K562 (cell line): Measurements from ENCODE around the gene KCTD17. TPM values are rescaled to one million over a fixed set of nuclear protein-coding genes. Genes with fewer than 3 reads are reported as not detected.
A peak's percentile ranks its signal among the peaks of the same experiment; 100 is the strongest.

Experiments
- ATAC-seq: fragments of 200-7000 bp; cut with Tn5 transposase; 3 replicates; pipeline ENCODE4 v1.9.1; 2020; ENCODE audit warnings: moderate library complexity
- BruUV-seq: library from RNA; stranded (reverse); fragments of 400-500 nt; replicated peaks from 2 replicates; lab custom pipeline; 2021; lab: Mats Ljungman, UMichigan
- CTCF ChIA-PET: fragments of 300-600 bp; formaldehyde crosslinking; extraction: SDS; loops from one replicate; lab custom pipeline; 2021; ENCODE audit warnings: low intra/inter-chr PET ratio; lab: Yijun Ruan, JAX
- POLR2A ChIA-PET: fragments of 300-600, 350-650 bp; sonication (Branson Sonifier 250); formaldehyde crosslinking; extraction: SDS; loops from one replicate; lab custom pipeline; 2021; ENCODE audit warnings: antibody characterized with exemption, inconsistent platforms; lab: Yijun Ruan, JAX
- DNase-seq, 4 experiments: peaks; one replicate each; pipeline versions ENCODE4 v3.0.0 to v3.0.0-alpha.2; 2011 to 2018; ENCODE audit warnings: low spot score in 3 of 4, mixed read lengths in 3 of 4; ENCODE audit errors: extremely low read depth in 1 of 4
- FAIRE-seq: peaks from 2 replicates; lab custom pipeline; 2011; peaks lifted over from hg19 to GRCh38; lab: Jason Lieb, UNC
- H2AFZ ChIP-seq: 2 replicates; pipeline ENCODE4 v1.6.0; 2011; ENCODE audit warnings: low read depth, low read length, control low read depth, inconsistent platforms
- H3K27ac ChIP-seq: fragments of 200-600 bp; 3 replicates; pipeline ENCODE4 v1.8.0; 2011; ENCODE audit warnings: low read depth, mild to moderate bottlenecking, control low read depth, inconsistent platforms, low read length, moderate library complexity, mixed read lengths; ENCODE audit errors: extremely low read depth
- H3K27me3 ChIP-seq, 2 experiments: fragments of 300-600 bp in 1 of 2; 2 replicates in 1 of 2; 3 replicates in 1 of 2; pipeline versions ENCODE4 v1.6.0 to v1.8.0; 2011; ENCODE audit warnings: inconsistent platforms in 2 of 2, low read length in 2 of 2, mild to moderate bottlenecking in 1 of 2, mixed read lengths in 1 of 2, moderate library complexity in 1 of 2; ENCODE audit not compliant: control insufficient read depth in 2 of 2, insufficient read depth in 2 of 2
- H3K36me3 ChIP-seq: fragments of 300-600 bp; 3 replicates; pipeline ENCODE4 v1.8.0; 2011; ENCODE audit warnings: mild to moderate bottlenecking, low read length, inconsistent platforms; ENCODE audit not compliant: control insufficient read depth, insufficient read depth
- H3K4me1 ChIP-seq, 2 experiments: fragments of 200-600 bp in 1 of 2; replicated peaks in 1 of 2; 2 replicates in 1 of 2; 3 replicates in 1 of 2; pipeline versions ENCODE4 v1.5.1 to v1.8.0; 2011; ENCODE audit warnings: inconsistent platforms in 2 of 2, low read length in 2 of 2, mild to moderate bottlenecking in 1 of 2, mixed read lengths in 1 of 2, moderate library complexity in 1 of 2; ENCODE audit not compliant: control insufficient read depth in 2 of 2, insufficient read depth in 2 of 2
- H3K4me2 ChIP-seq: 2 replicates; pipeline ENCODE4 v1.6.1; 2011; ENCODE audit warnings: low read length, control low read depth, inconsistent platforms, mixed read lengths; ENCODE audit not compliant: insufficient read depth
- H3K4me3 ChIP-seq: fragments of 200-600 bp; sonication (generic), shearing (Covaris generic); 2 replicates; pipeline ENCODE4 v1.5.1; 2016; ENCODE audit warnings: control low read depth, inconsistent platforms
- H3K79me2 ChIP-seq: fragments of 200-600 bp; 3 replicates; pipeline ENCODE4 v1.8.0; 2011; ENCODE audit warnings: low read length, inconsistent platforms; ENCODE audit not compliant: control insufficient read depth, insufficient read depth
- H3K9ac ChIP-seq, 2 experiments: 2 replicates each; pipeline versions ENCODE4 v1.6.0 to v1.6.1; 2011; ENCODE audit warnings: low read depth in 2 of 2, low read length in 2 of 2, control low read depth in 1 of 2, inconsistent platforms in 1 of 2, mild to moderate bottlenecking in 1 of 2, mixed read lengths in 1 of 2; ENCODE audit not compliant: insufficient read depth in 1 of 2
- H3K9me1 ChIP-seq: one replicate; pipeline ENCODE4 v1.6.0; 2011; ENCODE audit warnings: inconsistent platforms, mild to moderate bottlenecking, low read length, moderate library complexity; ENCODE audit not compliant: control insufficient read depth, insufficient read depth
- H3K9me3 ChIP-seq: replicated peaks from 2 replicates; pipeline ENCODE4 v1.5.1; 2011; ENCODE audit warnings: low read depth, low read length, inconsistent platforms; ENCODE audit not compliant: control insufficient read depth, insufficient read depth
- H4K20me1 ChIP-seq: replicated peaks from 2 replicates; pipeline ENCODE4 v1.6.1; 2011; ENCODE audit warnings: low read length, inconsistent platforms, mixed read lengths; ENCODE audit not compliant: control insufficient read depth, insufficient read depth
- ATF1 ChIP-seq, 2 experiments: fragments of 450-650 bp in 1 of 2; IDR thresholded peaks; 2 replicates each; pipeline ENCODE4 v1.6.1; 2016; ENCODE audit warnings: missing compliant biosample characterization in 1 of 2, missing genetic modification characterization in 1 of 2
- CREM ChIP-seq: IDR thresholded peaks from 2 replicates; pipeline ENCODE4 v1.6.1; 2014; ENCODE audit warnings: antibody characterized with exemption, low read depth
- E2F3 ChIP-seq: fragments of 250-450 bp; sonication (Bioruptor Pico); IDR thresholded peaks from 2 replicates; pipeline ENCODE4 v1.4.0; 2020; ENCODE audit warnings: mild to moderate bottlenecking
- E4F1 ChIP-seq: fragments of 250-450 bp; sonication (Bioruptor Pico); IDR thresholded peaks from 2 replicates; pipeline ENCODE4 v1.5.0; 2021; ENCODE audit warnings: mild to moderate bottlenecking, borderline replicate concordance
- EZH2 ChIP-seq: IDR thresholded peaks from 2 replicates; pipeline ENCODE4 v1.6.1; 2012; ENCODE audit warnings: low read depth, mild to moderate bottlenecking, inconsistent platforms, low read length, borderline replicate concordance
- HNRNPH1 ChIP-seq: fragments of 200-400 bp; formaldehyde crosslinking; optimal IDR thresholded peaks from 2 replicates; pipeline ENCODE3; 2017; ENCODE audit warnings: low read depth, mild to moderate bottlenecking, low read length, moderate library complexity
- JUND ChIP-seq, 2 experiments: IDR thresholded peaks; 2 replicates in 1 of 2; 3 replicates in 1 of 2; pipeline ENCODE4 v1.6.1; 2011; ENCODE audit warnings: borderline replicate concordance in 2 of 2, low read depth in 2 of 2, low read length in 2 of 2, improper control_type of control experiment in 1 of 2, missing biosample characterization in 1 of 2, missing genetic modification characterization in 1 of 2, missing genetic modification reagents in 1 of 2
- MECOM ChIP-seq: fragments of 250-450 bp; sonication (Bioruptor Pico); IDR thresholded peaks from 2 replicates; pipeline ENCODE4 v1.8.0; 2022; ENCODE audit warnings: inconsistent platforms
- NCOR1 ChIP-seq: fragments of 450-650 bp; IDR thresholded peaks from 2 replicates; pipeline ENCODE4 v1.6.1; 2016; ENCODE audit warnings: mild to moderate bottlenecking, moderate library complexity
- SMAD1 ChIP-seq: fragments of 150-350 bp; IDR thresholded peaks from 2 replicates; pipeline ENCODE4 v1.6.1; 2014; ENCODE audit warnings: low read length, low read depth; ENCODE audit not compliant: partially characterized antibody
- SMARCA4 ChIP-seq: fragments of 450-650 bp; IDR thresholded peaks from 2 replicates; pipeline ENCODE4 v1.6.1; 2016
- ZBTB1 ChIP-seq: sonication (generic); formaldehyde crosslinking; IDR thresholded peaks from 2 replicates; pipeline ENCODE4 v1.8.1; 2023; ENCODE audit warnings: missing genetic modification reagents, low read depth, mild to moderate bottlenecking, borderline replicate concordance
- WGBS: fragments of 100-300 bp; shearing (Covaris generic); methylation state at CpG from one replicate; pipeline ENCODE4 v1.1.6; 2016; ENCODE audit warnings: low coverage, mixed read lengths; ENCODE audit not compliant: insufficient coverage; ENCODE audit errors: missing lambda C conversion rate; 5-methylcytosine and 5-hydroxymethylcytosine counted together
- in situ Hi-C: fragments of 300-500 bp; cut with MboI; formaldehyde crosslinking; loops from 4 replicates; pipeline ENCODE4 v1.15.0; 2018; ENCODE audit warnings: inconsistent platforms, mixed read lengths
- intact Hi-C: fragments of 100-400 bp; cut with micrococcal nuclease; formaldehyde crosslinking; loops from 2 replicates; pipeline ENCODE4 v1.14.2; 2022
- polyA plus RNA-seq, 8 experiments: library from polyadenylated mRNA; depleted of rRNA in 4 of 8; stranded (reverse) in 5 of 8; unstranded in 3 of 8; fragments of >200 nt; fragmentation: Nextera tagmentation in 2 of 8; fragmentation: Illumina TruSeq in 1 of 8; extraction: Ambion mirVana in 2 of 8; extraction: Trizol in 1 of 8; gene quantifications; 2 replicates each; pipeline versions ENCODE4 v1.2.1 to v1.2.3, GENCODE V29; 2011 to 2014; ENCODE audit warnings: inconsistent platforms in 1 of 8, missing spikeins in 1 of 8
- total RNA-seq, 7 experiments: library from RNA; depleted of rRNA in 6 of 7; stranded (reverse); fragments of >200 nt in 6 of 7; fragmentation: Illumina TruSeq in 2 of 7; extraction: Trizol in 2 of 7; gene quantifications; 2 replicates each; pipeline versions ENCODE4 v1.2.1 to v1.2.3, GENCODE V29; 2011 to 2021; ENCODE audit warnings: low replicate concordance in 1 of 7
- TF ChIP-seq, protein P1 (sequence below): fragments of 250-450 bp; sonication (Bioruptor Pico); IDR thresholded peaks from 2 replicates; pipeline ENCODE4 v1.5.0; 2021
- TF ChIP-seq, protein P2 (sequence below): fragments of 250-450 bp; sonication (Bioruptor Pico); IDR thresholded peaks from 2 replicates; pipeline ENCODE4 v1.4.0; 2020
- TF ChIP-seq, protein P3 (sequence below): fragments of 450-650 bp; conservative IDR thresholded peaks from 2 replicates; pipeline ENCODE4 v1.6.1; 2016; ENCODE audit warnings: missing genetic modification characterization, low read depth, mild to moderate bottlenecking, missing compliant biosample characterization, moderate library complexity
- TF ChIP-seq, protein P4 (sequence below): fragments of 450-650 bp; formaldehyde crosslinking; IDR thresholded peaks from 2 replicates; pipeline ENCODE4 v1.4.0; 2020; ENCODE audit warnings: mild to moderate bottlenecking, moderate library complexity

The KCTD17 gene
- total and polyA plus RNA-seq, 9 of the 15 experiments (the other 6 are each of a cell fraction or from before 2014, with no cell fraction given) = 0.22 to 0.90 (median 0.49) TPM; not detected in 2

- in situ Hi-C loops = no loop called here
- ChIA-PET POLR2A (no interaction called here), CTCF (no interaction called here)
- no peak overlapping the region for H3K4me3 ChIP-seq
- H3K4me2 ChIP-seq = no peak overlapping the region
- H3K27ac ChIP-seq = no peak overlapping the region
- peaks cover 20 to 50% of the 10 kb centered on the region in 2 experiments; a peak in 3 of 5 replicates for H3K27me3 ChIP-seq
- H3K36me3 ChIP-seq = no peaks in the 10 kb centered on the region
- BruUV-seq = no TSS peak
- peaks cover 6% of the 10 kb centered on the region for H4K20me1 ChIP-seq
- intact Hi-C loops = no loop called here
- H3K4me1 ChIP-seq = no peaks in the 10 kb centered on the region
- H2AFZ ChIP-seq = no peak overlapping the region
- no peaks in the 10 kb centered on the region for H3K9me1 ChIP-seq
- H3K79me2 ChIP-seq = no peaks in the 10 kb centered on the region
- H3K9me3 ChIP-seq = no peaks in the 10 kb centered on the region
- FAIRE-seq = no peak
- peak in 2 of 4 experiments; percentile 10 to 16 for DNase-seq
- H3K9ac ChIP-seq = no peak overlapping the region
- 1% methylated on average over 9 of the region's 11 CpGs for WGBS
- no peak for ATAC-seq
- TF ChIP-seq ATF1 (CRISPR knock-in tag; IDR thresholded peaks at IDR 0.05) (no peak), ATF1 (tag; IDR thresholded peaks at IDR 0.05) (no peak), JUND (IDR thresholded peaks at IDR 0.05; ENCODE audit: borderline replicate concordance, low read depth, low read length) (no peak), JUND (tag; IDR thresholded peaks at IDR 0.05; ENCODE audit: borderline replicate concordance, low read depth, low read length) (no peak), NCOR1 (no peak), CREM (no peak), HNRNPH1 (no peak), EZH2 (no peak), ZBTB1 (CRISPR knock-in tag) (no peak), SMARCA4 (no peak), E4F1 (no peak), E2F3 (CRISPR knock-in tag) (no peak), SMAD1 (no peak), MECOM (CRISPR knock-in tag) (no peak)
- TF ChIP-seq, protein P1, sequence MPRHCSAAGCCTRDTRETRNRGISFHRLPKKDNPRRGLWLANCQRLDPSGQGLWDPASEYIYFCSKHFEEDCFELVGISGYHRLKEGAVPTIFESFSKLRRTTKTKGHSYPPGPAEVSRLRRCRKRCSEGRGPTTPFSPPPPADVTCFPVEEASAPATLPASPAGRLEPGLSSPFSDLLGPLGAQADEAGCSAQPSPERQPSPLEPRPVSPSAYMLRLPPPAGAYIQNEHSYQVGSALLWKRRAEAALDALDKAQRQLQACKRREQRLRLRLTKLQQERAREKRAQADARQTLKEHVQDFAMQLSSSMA (CRISPR knock-in tag) = no peak
- TF ChIP-seq, protein P2, sequence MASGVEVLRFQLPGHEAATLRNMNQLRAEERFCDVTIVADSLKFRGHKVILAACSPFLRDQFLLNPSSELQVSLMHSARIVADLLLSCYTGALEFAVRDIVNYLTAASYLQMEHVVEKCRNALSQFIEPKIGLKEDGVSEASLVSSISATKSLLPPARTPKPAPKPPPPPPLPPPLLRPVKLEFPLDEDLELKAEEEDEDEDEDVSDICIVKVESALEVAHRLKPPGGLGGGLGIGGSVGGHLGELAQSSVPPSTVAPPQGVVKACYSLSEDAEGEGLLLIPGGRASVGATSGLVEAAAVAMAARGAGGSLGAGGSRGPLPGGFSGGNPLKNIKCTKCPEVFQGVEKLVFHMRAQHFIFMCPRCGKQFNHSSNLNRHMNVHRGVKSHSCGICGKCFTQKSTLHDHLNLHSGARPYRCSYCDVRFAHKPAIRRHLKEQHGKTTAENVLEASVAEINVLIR (CRISPR knock-in tag) = no peak
- TF ChIP-seq, protein P3, sequence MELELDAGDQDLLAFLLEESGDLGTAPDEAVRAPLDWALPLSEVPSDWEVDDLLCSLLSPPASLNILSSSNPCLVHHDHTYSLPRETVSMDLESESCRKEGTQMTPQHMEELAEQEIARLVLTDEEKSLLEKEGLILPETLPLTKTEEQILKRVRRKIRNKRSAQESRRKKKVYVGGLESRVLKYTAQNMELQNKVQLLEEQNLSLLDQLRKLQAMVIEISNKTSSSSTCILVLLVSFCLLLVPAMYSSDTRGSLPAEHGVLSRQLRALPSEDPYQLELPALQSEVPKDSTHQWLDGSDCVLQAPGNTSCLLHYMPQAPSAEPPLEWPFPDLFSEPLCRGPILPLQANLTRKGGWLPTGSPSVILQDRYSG = no peak
- TF ChIP-seq, protein P4, sequence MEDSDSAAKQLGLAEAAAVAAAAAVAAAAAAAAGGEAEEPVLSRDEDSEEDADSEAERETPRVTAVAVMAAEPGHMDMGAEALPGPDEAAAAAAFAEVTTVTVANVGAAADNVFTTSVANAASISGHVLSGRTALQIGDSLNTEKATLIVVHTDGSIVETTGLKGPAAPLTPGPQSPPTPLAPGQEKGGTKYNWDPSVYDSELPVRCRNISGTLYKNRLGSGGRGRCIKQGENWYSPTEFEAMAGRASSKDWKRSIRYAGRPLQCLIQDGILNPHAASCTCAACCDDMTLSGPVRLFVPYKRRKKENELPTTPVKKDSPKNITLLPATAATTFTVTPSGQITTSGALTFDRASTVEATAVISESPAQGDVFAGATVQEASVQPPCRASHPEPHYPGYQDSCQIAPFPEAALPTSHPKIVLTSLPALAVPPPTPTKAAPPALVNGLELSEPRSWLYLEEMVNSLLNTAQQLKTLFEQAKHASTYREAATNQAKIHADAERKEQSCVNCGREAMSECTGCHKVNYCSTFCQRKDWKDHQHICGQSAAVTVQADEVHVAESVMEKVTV (CRISPR knock-in tag) = no peak
These were observed 43.6 kb downstream of the KCTD17 start for GRCh38 chr22:37095113-37095512.
